AG04450 (cell line): ENCODE data around the gene MOBP. TPM values are rescaled to one million over a fixed set of nuclear protein-coding genes. Genes with fewer than 3 reads are reported as not detected.

Experiments used
- CTCF ChIA-PET: fragments of 300-600, 350-600 bp; formaldehyde crosslinking; extraction: SDS; loops from one replicate; lab custom pipeline; 2022; ENCODE audit warnings: antibody characterized with exemption, inconsistent platforms; lab: Charles Lee
- POLR2A ChIA-PET: fragments of 350-600 bp; formaldehyde crosslinking; extraction: SDS; loops from one replicate; lab custom pipeline; 2021; ENCODE audit warnings: antibody characterized with exemption, inconsistent platforms; lab: Yijun Ruan, JAX
- DNase-seq: peaks from one replicate; pipeline ENCODE4 v3.0.0-alpha.2; 2011; ENCODE audit warnings: low read depth, low spot score
- H3K27ac ChIP-seq: one replicate; pipeline ENCODE4 v1.5.1; 2012; ENCODE audit warnings: low read depth, low read length, control low read depth
- H3K27me3 ChIP-seq: one replicate; pipeline ENCODE4 v1.6.0; 2012; ENCODE audit warnings: low read length; ENCODE audit not compliant: control insufficient read depth, insufficient read depth
- H3K4me3 ChIP-seq: 2 replicates; pipeline ENCODE4 v1.5.1; 2011; ENCODE audit warnings: mild to moderate bottlenecking, low read depth, low read length, control low read depth
- H3K9me3 ChIP-seq: 2 replicates; pipeline ENCODE4 v1.5.1; 2012; ENCODE audit warnings: low read length; ENCODE audit not compliant: control insufficient read depth, insufficient read depth
- polyA plus RNA-seq: library from polyadenylated mRNA; depleted of rRNA; stranded (reverse); fragments of >200 nt; gene quantifications from 2 replicates; pipeline ENCODE4 v1.2.3, GENCODE V29; 2011
- TF ChIP-seq, protein P1 (sequence below): IDR thresholded peaks from 2 replicates; pipeline ENCODE4 v1.5.1; 2011; ENCODE audit warnings: low read depth, low read length, control low read depth, inconsistent platforms

The MOBP gene
- polyA plus RNA-seq, 1 experiment, result not detected

DNA sequence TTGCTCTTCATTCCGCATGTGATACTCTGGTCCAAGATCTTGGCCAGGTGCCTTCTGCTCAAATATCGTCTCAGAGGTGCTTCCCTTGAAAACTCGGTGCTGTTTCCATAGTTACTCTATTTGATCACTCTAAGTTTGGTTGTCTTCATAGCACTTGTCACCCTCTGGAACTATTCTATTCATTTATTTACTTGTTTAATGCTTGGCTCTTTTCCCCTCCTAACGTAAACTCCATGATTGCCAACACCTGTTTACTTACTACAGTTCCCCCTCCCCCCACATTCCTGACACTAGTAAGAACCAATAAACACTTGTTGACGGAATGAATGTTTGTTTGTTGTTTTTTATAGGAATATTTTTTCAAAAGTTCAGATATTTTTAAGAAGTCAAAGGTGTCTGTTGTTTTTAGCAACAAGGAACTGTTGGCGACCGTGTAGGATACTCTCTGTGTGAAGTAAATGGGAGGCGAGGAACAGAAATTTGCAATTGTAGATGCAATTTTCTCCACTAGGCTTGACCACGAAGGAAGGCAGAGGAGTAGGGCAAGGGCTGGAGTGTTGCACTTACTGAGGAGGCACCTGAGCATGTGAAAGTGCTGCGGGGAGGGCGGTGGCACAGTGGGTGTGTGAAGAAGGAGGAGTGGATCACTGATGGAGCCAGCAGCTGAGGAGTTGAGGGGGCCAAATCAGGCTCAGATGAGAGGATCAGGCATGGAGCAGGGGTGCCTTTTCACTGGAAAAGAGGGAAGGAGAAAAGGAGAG, 48.4 kb downstream of the MOBP start:
- TF ChIP-seq, protein P1, sequence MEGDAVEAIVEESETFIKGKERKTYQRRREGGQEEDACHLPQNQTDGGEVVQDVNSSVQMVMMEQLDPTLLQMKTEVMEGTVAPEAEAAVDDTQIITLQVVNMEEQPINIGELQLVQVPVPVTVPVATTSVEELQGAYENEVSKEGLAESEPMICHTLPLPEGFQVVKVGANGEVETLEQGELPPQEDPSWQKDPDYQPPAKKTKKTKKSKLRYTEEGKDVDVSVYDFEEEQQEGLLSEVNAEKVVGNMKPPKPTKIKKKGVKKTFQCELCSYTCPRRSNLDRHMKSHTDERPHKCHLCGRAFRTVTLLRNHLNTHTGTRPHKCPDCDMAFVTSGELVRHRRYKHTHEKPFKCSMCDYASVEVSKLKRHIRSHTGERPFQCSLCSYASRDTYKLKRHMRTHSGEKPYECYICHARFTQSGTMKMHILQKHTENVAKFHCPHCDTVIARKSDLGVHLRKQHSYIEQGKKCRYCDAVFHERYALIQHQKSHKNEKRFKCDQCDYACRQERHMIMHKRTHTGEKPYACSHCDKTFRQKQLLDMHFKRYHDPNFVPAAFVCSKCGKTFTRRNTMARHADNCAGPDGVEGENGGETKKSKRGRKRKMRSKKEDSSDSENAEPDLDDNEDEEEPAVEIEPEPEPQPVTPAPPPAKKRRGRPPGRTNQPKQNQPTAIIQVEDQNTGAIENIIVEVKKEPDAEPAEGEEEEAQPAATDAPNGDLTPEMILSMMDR, result no peak
- CTCF ChIA-PET, result no interaction called here

GRCh38 chr3:39519103-39519502, 51.6 kb downstream of the MOBP start:
- no peak for DNase-seq
- ChIA-PET POLR2A (no interaction called here), CTCF (interaction anchor here (1.8 kb wide), 1 partner anchor 20 kb away, joined by 4 read pairs; no protein-coding TSS in a partner anchor)
- TF ChIP-seq, protein P1, result no peak
- no peak overlapping the region for H3K27ac ChIP-seq
- peaks cover 4% of the 10 kb centered on the region for H3K27me3 ChIP-seq
- H3K4me3 ChIP-seq, result no peak overlapping the region
- H3K9me3 ChIP-seq, result no peaks in the 10 kb centered on the region

More for the DNA sequence above, 48.4 kb downstream of the MOBP start:
- H3K27ac ChIP-seq, result no peak overlapping the region
- POLR2A ChIA-PET, result no interaction called here
- no peak for DNase-seq
- no peak overlapping the region for H3K4me3 ChIP-seq
- peaks cover 4% of the 10 kb centered on the region for H3K27me3 ChIP-seq
- no peaks in the 10 kb centered on the region for H3K9me3 ChIP-seq

- CTCF ChIA-PET, result interaction anchor here (0.6 to 1.8 kb wide), 3 partner anchors 11 to 40 kb away, joined by 3 to 4 read pairs (median 3); no protein-coding TSS in a partner anchor
Measured at GRCh38 chr3:39519554-39520288, 52.2 kb downstream of the MOBP start.

GRCh38 chr3:39521456-39521855, 54.0 kb downstream of the MOBP start:
- POLR2A ChIA-PET, result no interaction called here
- Histone ChIP-seq H3K27ac (no peak overlapping the region), H3K27me3 (no peaks in the 10 kb centered on the region), H3K4me3 (no peak overlapping the region), H3K9me3 (no peaks in the 10 kb centered on the region)
- TF ChIP-seq, protein P1, result no peak
- no peak for DNase-seq
- CTCF ChIA-PET, result no interaction called here

More at GRCh38 chr3:39519554-39520288, 52.2 kb downstream of the MOBP start:
- Histone ChIP-seq H3K4me3 (no peak overlapping the region), H3K9me3 (no peaks in the 10 kb centered on the region), H3K27ac (no peak overlapping the region), H3K27me3 (peaks cover 4% of the 10 kb centered on the region)
- POLR2A ChIA-PET, result no interaction called here
- no peak for DNase-seq
- TF ChIP-seq, protein P1, result no peak

DNA sequence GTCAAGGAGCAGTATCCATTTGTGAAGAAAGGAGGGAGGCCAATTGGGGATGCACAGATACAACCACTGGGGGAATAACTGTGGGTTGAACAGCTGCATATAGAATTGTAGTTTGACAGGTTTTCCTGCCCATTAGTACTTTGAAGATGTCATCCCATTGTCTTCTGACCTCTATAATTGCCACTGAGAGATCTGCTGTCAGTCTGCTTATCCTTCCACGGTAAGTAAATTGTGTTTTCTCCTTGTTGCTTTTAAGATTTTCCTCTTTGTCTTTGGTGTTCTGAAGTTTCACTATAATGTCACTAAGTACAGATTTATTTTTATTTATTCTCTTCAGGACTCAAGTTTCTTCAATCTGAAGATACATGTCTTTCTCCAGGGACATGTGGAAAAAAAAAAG, 56.6 kb downstream of the MOBP start:
- no peak for DNase-seq
- Histone ChIP-seq H3K4me3 (no peak overlapping the region), H3K27ac (no peak overlapping the region), H3K27me3 (no peaks in the 10 kb centered on the region), H3K9me3 (no peaks in the 10 kb centered on the region)
- ChIA-PET POLR2A (no interaction called here), CTCF (no interaction called here)
- TF ChIP-seq, protein P1, result no peak
